C4-2B (cell line): ENCODE measurements around the gene DGKI.

Source experiments
- CTCF ChIP-seq: fragments of 450-650 bp; conservative IDR thresholded peaks from 2 replicates; pipeline ENCODE4 v1.5.1; 2017; ENCODE audit warnings: mild to moderate bottlenecking
- ZFX ChIP-seq: fragments of 450-650 bp; IDR thresholded peaks from 2 replicates; pipeline ENCODE4 v1.6.1; 2017

DNA sequence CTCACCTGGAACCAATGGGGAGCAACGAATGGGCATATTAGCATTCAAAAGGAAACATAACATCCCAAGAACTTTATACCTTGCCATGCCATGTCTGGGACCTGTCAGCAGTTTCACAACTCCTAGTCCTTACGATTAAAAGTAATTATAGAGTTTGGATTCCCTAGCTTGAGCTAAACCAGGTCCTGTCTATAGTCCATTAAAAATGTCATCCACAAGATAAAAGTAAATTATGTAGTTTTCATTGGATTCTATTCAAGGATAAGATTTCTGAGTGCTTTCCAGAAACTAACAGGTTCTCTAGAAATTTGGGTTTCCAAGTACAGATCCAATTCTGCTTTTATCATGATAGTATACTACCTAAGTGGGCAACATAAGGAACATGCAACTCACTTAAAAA is 339.7 kb downstream of the DGKI start:
- TF ChIP-seq CTCF, result no peak
- no peak for TF ChIP-seq ZFX
